ENCODE results near the gene RAP1GDS1. TPM values are rescaled to one million over a fixed set of nuclear protein-coding genes. Genes with fewer than 3 reads are reported as not detected.

RAP1GDS1 gene
- polyA plus RNA-seq, 1 of the 3 experiments (the other 2 are of a cell fraction): 25.6 TPM

GRCh38 chr4:98283219-98284189 is 22.3 kb downstream of the RAP1GDS1 start:
- CTCF ChIA-PET: no interaction called here
- Histone ChIP-seq H3K27ac (ENCODE audit: low read depth in 2 of 2, low read length in 1 of 2) (no peak overlapping the region), H3K9me3 (no peaks in the 10 kb centered on the region), H3K4me3 (ENCODE audit: low read depth in 2 of 2, low read length in 1 of 2) (no peak overlapping the region), H3K79me2 (ENCODE audit: insufficient read depth) (peaks cover 96% of the 10 kb centered on the region), H3K4me2 (no peak overlapping the region), H2AFZ (ENCODE audit: low read depth) (no peak overlapping the region), H3K27me3 (ENCODE audit: insufficient read depth) (no peaks in the 10 kb centered on the region), H3K4me1 (ENCODE audit: control insufficient read depth in 1 of 2, insufficient read depth in 2 of 2, low read depth in 1 of 2, low read length in 1 of 2) (no peaks in the 10 kb centered on the region; a peak in 2 of 4 replicates), H3K9ac (no peak overlapping the region), H3F3A (replicated peaks; ENCODE audit: insufficient read depth) (peaks cover 5% of the 10 kb centered on the region), H3K9me2 (no peaks in the 10 kb centered on the region), H3K36me3 (replicated peaks in 1 of 2; ENCODE audit: control insufficient read depth in 1 of 2, insufficient read depth in 2 of 2, low read length in 1 of 2) (no peaks in the 10 kb centered on the region), H4K20me1 (ENCODE audit: insufficient read depth) (no peaks in the 10 kb centered on the region)
- no peak for DNase-seq
- TF ChIP-seq SIN3A (IDR thresholded peaks at IDR 0.05; ENCODE audit: borderline replicate concordance, low read depth, low read length) (no peak), USF2 (IDR thresholded peaks at IDR 0.05; ENCODE audit: borderline replicate concordance, low read depth, low read length) (no peak), FOXM1 (IDR thresholded peaks at IDR 0.05; ENCODE audit: low read depth) (no peak)
- POLR2A ChIA-PET: interaction anchor here (1.6 kb wide), 1 partner anchor 23 kb away, joined by 4 read pairs; the partner anchor contains the start of gene RAP1GDS1
- 73% methylated on average over 3 of the region's 3 CpGs for WGBS (ENCODE audit: low lambda C conversion rate)

GRCh38 chr4:98284640-98285046 is 23.5 kb downstream of the RAP1GDS1 start:
- Histone ChIP-seq H3K4me1 (ENCODE audit: control insufficient read depth in 1 of 2, insufficient read depth in 2 of 2, low read depth in 1 of 2, low read length in 1 of 2) (no peaks in the 10 kb centered on the region; a peak in 3 of 4 replicates), H3K79me2 (ENCODE audit: insufficient read depth) (peaks cover 98% of the 10 kb centered on the region), H3K9me2 (no peaks in the 10 kb centered on the region), H3K27ac (ENCODE audit: low read depth in 2 of 2, low read length in 1 of 2) (no peak overlapping the region; a peak in 1 of 4 replicates), H3F3A (replicated peaks; ENCODE audit: insufficient read depth) (peaks cover 5% of the 10 kb centered on the region), H4K20me1 (ENCODE audit: insufficient read depth) (no peaks in the 10 kb centered on the region), H2AFZ (ENCODE audit: low read depth) (no peak overlapping the region), H3K4me3 (ENCODE audit: low read depth in 2 of 2, low read length in 1 of 2) (no peak overlapping the region), H3K36me3 (replicated peaks in 1 of 2; ENCODE audit: control insufficient read depth in 1 of 2, insufficient read depth in 2 of 2, low read length in 1 of 2) (no peaks in the 10 kb centered on the region), H3K9ac (no peak overlapping the region), H3K27me3 (ENCODE audit: insufficient read depth) (no peaks in the 10 kb centered on the region), H3K4me2 (no peak overlapping the region), H3K9me3 (no peaks in the 10 kb centered on the region)
- 83% methylated on average over 3 of the region's 3 CpGs for WGBS (ENCODE audit: low lambda C conversion rate)
- ChIA-PET CTCF (no interaction called here), POLR2A (interaction anchor here (1.6 kb wide), 1 partner anchor 24 kb away, joined by 4 read pairs; the partner anchor contains the start of gene RAP1GDS1)
- no peak for DNase-seq
- peak; percentile 24; the same call in 1 of the 2 replicates for TF ChIP-seq YY1 (IDR thresholded peaks at IDR 0.05; ENCODE audit: low read depth)
- peak; percentile 38; the same call in 1 of the 2 replicates for TF ChIP-seq PBX3 (IDR thresholded peaks at IDR 0.05)
- no peak for TF ChIP-seq RAD21 (IDR thresholded peaks at IDR 0.05; ENCODE audit: low read length)

- TF ChIP-seq MEF2A (IDR thresholded peaks at IDR 0.05; ENCODE audit: borderline replicate concordance, low read depth) (no peak), NRF1 (IDR thresholded peaks at IDR 0.05; ENCODE audit: low read depth, low read length) (no peak), EP300 (IDR thresholded peaks at IDR 0.05; ENCODE audit: borderline replicate concordance in 1 of 2, low read depth in 1 of 2, low read length in 1 of 2) (no peak), RCOR1 (IDR thresholded peaks at IDR 0.05; ENCODE audit: low read length) (no peak), RXRA (IDR thresholded peaks at IDR 0.05; ENCODE audit: borderline replicate concordance, low read depth) (no peak), TAF1 (IDR thresholded peaks at IDR 0.05; ENCODE audit: borderline replicate concordance, low read depth, low read length) (no peak), NFIC (IDR thresholded peaks at IDR 0.05; ENCODE audit: borderline replicate concordance) (no peak), MXI1 (IDR thresholded peaks at IDR 0.05; ENCODE audit: low read depth, low read length) (no peak), PBX3 (IDR thresholded peaks at IDR 0.05) (no peak), MAX (IDR thresholded peaks at IDR 0.05; ENCODE audit: low read depth) (no peak), RFX5 (IDR thresholded peaks at IDR 0.05; ENCODE audit: low read length) (no peak), FOXM1 (IDR thresholded peaks at IDR 0.05; ENCODE audit: low read depth) (no peak), SIN3A (IDR thresholded peaks at IDR 0.05; ENCODE audit: borderline replicate concordance, low read depth, low read length) (no peak), EZH2phosphoT487 (IDR thresholded peaks at IDR 0.05; ENCODE audit: borderline replicate concordance, low read depth) (no peak)
- POLR2A ChIA-PET: no interaction called here
- Histone ChIP-seq H3K27ac (ENCODE audit: low read depth in 2 of 2, low read length in 1 of 2) (no peak overlapping the region), H3K4me1 (ENCODE audit: control insufficient read depth in 1 of 2, insufficient read depth in 2 of 2, low read depth in 1 of 2, low read length in 1 of 2) (no peaks in the 10 kb centered on the region; a peak in 3 of 4 replicates), H4K20me1 (ENCODE audit: insufficient read depth) (no peaks in the 10 kb centered on the region), H3K27me3 (ENCODE audit: insufficient read depth) (no peaks in the 10 kb centered on the region), H3K79me2 (ENCODE audit: insufficient read depth) (peaks cover 98% of the 10 kb centered on the region), H3K9ac (no peak overlapping the region), H2AFZ (ENCODE audit: low read depth) (no peak overlapping the region), H3K36me3 (replicated peaks in 1 of 2; ENCODE audit: control insufficient read depth in 1 of 2, insufficient read depth in 2 of 2, low read length in 1 of 2) (no peaks in the 10 kb centered on the region), H3K9me2 (no peaks in the 10 kb centered on the region), H3K9me3 (no peaks in the 10 kb centered on the region), H3K4me2 (no peak overlapping the region), H3F3A (replicated peaks; ENCODE audit: insufficient read depth) (peaks cover 5% of the 10 kb centered on the region), H3K4me3 (ENCODE audit: low read depth in 2 of 2, low read length in 1 of 2) (no peak overlapping the region)
- DNase-seq: no peak
- WGBS (ENCODE audit: low lambda C conversion rate): 96% methylated on average over 3 of the region's 3 CpGs
- CTCF ChIA-PET: no interaction called here
Observed at GRCh38 chr4:98285676-98286075, 24.5 kb downstream of the RAP1GDS1 start.
